ENCODE results near the gene UBE2D2.

- no peak for TF ChIP-seq CTCF (IDR thresholded peaks at IDR 0.05)
- no peak for TF ChIP-seq POLR2A (IDR thresholded peaks at IDR 0.05; ENCODE audit: low read depth)
These were observed 114.1 kb downstream of the UBE2D2 start for GRCh38 chr5:139675213-139675612.

Measured in esophagus muscularis mucosa (tissue), 3 donors.